HS-27A (cell line): ENCODE data around the gene GDPD5.
A peak's percentile ranks its signal among the peaks of the same experiment; 100 is the strongest.

ENCODE experiments used
- DNase-seq: peaks from one replicate; pipeline ENCODE4 v3.0.0-alpha.2; 2012; ENCODE audit warnings: low read depth, missing footprints

GDPD5 gene

GRCh38 chr11:75534259-75535069, 8.7 kb upstream of the GDPD5 start:
- DNase-seq, result no peak

GRCh38 chr11:75533896-75534258, 8.1 kb upstream of the GDPD5 start:
- no peak for DNase-seq

- peak; percentile 54 for DNase-seq
Measured at GRCh38 chr11:75532200-75533048, 6.7 kb upstream of the GDPD5 start.

DNA sequence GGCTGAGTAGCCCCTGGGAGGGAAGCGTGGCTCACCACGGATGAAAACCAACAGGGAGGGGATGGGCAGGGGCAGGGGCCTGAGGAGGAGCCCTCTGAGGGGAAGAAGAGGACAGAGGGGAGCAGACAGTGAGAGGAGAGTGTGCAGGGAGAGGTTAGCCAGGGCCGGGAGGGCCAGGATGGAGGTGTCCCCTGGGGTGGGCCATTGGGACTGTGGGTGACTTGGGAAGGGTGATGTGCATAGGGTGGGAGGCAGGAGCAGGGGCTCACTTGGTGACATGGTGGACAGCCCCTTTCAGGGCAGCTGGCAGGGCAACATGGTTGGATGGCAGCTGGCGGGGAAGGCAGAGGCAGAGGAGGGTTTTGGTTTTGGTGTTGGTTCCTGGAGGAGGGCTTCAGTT, 5.6 kb upstream of the GDPD5 start:
- no peak for DNase-seq

GRCh38 chr11:75530577-75530976, 4.8 kb upstream of the GDPD5 start:
- DNase-seq, result no peak

DNA sequence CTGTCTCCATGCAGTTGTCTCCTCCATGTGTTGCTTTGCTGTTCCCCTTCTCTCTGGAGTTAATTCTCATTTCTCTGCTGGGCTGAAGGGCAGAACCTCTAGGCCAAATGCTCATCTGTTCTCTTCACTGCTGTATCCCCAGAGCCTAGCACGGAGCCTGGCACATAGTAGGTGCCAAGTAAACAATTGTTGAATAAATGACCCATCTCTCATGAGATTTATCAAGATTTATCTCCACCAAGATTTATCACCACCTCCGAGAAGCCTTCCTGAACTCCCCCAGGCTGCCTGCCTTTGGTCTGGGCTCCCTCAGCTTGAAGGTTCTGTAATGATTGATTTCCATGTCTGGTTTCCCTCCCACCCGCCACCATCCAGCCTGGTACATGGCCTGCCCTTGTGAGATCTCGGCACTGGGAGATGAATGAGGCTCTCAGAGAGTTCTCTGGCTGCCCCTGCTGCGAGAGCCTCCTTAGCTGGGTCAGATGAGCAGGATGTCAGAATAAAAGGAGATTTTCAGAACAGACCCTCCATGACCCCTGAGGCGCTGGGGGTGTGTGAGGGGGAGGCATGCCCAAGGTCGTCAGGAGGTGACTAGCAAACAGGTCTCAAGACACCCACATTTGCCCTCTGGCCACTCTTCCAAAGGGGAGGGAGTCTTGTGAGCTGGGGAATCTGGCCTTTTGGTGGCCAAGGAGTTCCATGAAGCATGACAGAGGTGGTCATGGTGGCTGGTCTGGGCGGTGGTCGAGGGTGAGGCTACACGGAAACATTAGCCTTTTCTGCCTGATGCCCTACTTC, 2.4 kb upstream of the GDPD5 start:
- DNase-seq, result no peak

- no peak for DNase-seq
Measured at GRCh38 chr11:75527130-75527529, 1.4 kb upstream of the GDPD5 start.

- DNase-seq, result no peak
Measured at GRCh38 chr11:75526192-75526541, 426 bp upstream of the GDPD5 start.

GRCh38 chr11:75524665-75525432, 892 bp downstream of the GDPD5 start:
- DNase-seq, result no peak

GRCh38 chr11:75523811-75524664, 1.7 kb downstream of the GDPD5 start:
- no peak for DNase-seq

DNA sequence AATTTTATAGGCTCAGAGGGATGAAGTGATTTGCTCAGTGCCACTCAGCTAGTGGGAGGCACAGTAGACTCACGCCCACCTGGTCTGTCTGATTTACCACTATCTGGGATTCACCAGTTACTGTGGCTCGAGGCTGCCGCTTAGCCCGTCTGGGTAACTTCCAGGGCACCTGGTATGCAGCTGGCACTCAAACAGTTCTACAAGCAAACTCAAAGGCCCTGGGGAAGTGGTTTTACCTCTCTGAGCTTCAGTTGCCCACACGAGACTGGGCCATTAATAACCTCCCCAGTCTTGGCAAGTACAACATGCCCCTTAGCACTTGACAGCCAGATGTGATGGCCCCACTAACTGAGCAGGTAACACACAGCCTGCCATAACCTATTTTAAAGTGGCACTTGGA, 2.6 kb downstream of the GDPD5 start:
- no peak for DNase-seq

GRCh38 chr11:75522286-75523044, 3.3 kb downstream of the GDPD5 start:
- DNase-seq, result no peak

DNA sequence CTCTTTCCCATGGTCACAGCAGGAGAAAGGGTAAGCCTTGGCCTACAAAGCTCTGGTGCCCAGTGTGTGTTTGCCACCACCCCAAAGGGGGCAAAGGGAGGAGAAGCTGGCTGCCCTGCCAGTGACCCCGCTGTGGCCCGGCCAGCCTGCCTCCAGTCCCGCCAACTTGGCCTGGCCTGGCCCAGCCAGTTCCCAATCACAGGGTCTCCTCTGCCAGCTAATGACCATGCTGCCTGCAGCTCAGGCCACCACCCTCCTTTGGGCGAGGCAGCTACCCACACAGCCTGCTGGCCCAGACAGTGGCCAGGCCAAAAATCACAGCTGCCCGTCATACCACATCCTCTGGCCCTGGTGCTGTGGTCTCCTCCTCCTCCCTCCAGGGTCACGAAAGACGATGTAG, 5.1 kb downstream of the GDPD5 start:
- no peak for DNase-seq

- DNase-seq, result no peak
Measured at GRCh38 chr11:75518771-75519653, 6.7 kb downstream of the GDPD5 start.

DNA sequence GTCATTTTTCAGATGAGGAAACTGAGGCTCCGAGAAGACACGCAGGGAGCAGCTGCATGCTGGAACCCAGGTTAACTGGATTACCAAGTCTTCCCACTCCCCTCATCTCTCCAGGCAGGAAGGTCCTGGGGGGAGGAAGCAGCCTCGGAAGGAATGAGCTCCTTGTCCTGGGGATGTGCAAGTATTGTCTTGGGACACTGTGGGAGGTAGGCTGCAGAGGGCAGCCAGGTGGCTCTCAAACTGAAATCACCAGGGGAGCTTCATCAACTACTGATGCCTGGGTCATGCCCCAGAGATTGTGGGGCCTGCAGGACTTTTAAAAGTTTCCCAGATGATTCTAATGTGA, 7.6 kb downstream of the GDPD5 start:
- DNase-seq, result no peak

- DNase-seq, result no peak
Measured at GRCh38 chr11:75516886-75517285, 8.9 kb downstream of the GDPD5 start.

DNA sequence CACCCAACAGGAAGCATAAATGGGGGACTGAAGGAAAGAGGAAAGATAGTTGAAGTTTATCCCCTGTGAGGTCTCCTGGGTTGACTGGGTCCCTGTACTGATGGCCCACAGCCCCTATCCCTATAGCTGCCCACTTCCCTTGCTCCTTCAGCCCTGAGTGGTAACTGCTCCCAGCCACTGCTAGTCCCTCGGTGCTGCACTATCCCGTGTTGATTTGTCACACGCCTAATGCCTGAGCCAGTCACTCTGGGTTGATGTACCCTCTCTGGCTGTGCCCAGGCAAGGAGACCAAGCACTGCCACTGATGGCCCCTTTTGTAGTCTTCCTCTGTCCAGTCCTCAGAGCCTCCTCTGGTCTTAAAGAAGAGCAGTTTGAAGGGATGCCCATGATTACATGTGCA, 9.6 kb downstream of the GDPD5 start:
- no peak for DNase-seq

- no peak for DNase-seq
Measured at GRCh38 chr11:75514596-75514995, 11.1 kb downstream of the GDPD5 start.

DNA sequence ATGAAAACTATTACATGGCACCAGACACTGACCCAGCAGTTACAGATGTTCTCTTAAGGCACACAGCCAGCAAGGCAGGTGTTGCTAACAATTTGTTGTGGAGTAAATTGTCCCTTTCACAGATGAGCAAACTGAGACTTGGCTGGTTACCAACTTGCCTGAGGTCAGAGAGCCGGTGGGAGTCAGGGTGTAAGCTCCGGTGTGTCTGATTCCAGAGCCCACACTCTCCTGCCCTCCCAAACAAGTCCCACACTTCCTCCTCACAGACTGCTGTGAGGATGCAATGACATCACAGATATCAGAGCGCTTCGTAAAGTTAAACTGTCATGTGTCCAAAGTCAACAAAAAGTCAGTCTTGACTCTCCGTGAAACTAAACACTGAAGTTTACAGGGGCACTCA, 12.5 kb downstream of the GDPD5 start:
- no peak for DNase-seq

GRCh38 chr11:75510723-75511019, 15.1 kb downstream of the GDPD5 start:
- no peak for DNase-seq
